Mucosa of gallbladder (tissue), 1 donor: Measurements from ENCODE around the gene HHIPL1. TPM values are rescaled to one million over a fixed set of nuclear protein-coding genes. Genes with fewer than 3 reads are reported as not detected.

ENCODE experiments used
- DNase-seq: peaks from one replicate; pipeline ENCODE4 v3.0.0-alpha.2; 2020; ENCODE audit warnings: low spot score
- total RNA-seq: library from RNA; stranded (reverse); gene quantifications from one replicate; pipeline ENCODE4 v1.2.1, GENCODE V29; 2021
- donor health status: DM: no; HTN: no; CAD: no.

HHIPL1 gene
- 5.3 TPM for total RNA-seq

GRCh38 chr14:99644723-99645544, at the start of gene HHIPL1:
HHIPL1 (plus strand) TSS chr14:99645129; CDS start chr14:99645208, 79 bp downstream.
- DNase-seq = no peak

DNA sequence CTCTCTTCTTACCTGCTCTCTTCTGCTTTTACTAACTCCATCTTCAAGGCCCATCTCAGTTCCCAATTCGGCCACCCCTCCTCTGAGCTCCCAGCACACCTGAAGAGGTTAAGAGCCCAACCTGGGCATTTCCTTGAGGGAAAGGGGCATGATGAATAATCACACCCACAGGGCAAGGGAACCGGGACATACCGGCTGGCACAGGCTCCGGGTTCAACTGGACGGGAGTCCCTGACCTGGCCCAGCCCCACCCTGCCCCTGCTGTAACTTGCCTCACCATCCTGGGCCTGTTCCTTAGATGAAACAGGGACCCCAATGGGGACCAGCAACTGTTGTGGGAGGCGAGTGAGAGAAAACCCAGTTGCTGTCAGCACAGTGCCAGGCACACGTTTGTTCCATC, 49.4 kb upstream of the HHIPL1 start:
- DNase-seq = no peak

- DNase-seq = peak; percentile 17
Observed at GRCh38 chr14:99596071-99596627, 48.8 kb upstream of the HHIPL1 start.

GRCh38 chr14:99596772-99597171, 48.2 kb upstream of the HHIPL1 start:
- DNase-seq = no peak

DNA sequence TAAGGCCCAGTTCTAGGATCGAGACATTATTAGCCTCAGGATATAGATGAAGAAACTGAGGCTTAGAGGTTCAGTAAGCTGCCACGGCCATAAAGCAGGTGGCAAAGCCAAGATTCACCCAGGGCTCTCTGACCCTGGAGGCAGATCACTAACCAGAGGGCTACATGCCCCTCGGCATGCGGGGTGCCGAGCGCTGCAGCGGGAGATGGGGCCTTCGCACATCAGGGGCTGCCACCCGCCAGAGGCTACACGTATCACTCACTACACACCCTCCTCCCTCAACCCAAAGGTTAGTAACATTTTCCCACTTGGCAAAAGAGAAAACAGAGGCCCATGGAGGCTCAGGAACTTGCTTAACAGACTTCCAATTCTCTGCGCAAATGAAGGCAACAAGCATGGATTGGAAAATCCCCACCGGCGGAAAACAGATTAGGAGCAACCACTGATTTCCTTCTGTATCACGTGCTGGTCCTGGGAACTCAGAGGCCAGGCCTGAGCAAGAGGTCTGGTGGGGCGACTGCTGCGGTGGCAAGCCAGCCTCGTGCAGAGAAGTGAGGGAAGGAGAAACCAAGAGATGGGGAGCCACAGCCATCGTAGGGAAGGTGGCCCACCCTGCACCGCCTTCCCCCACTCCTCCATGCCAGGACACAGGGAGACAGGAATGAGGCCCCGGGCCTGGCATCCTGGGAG, 46.9 kb upstream of the HHIPL1 start:
- no peak for DNase-seq

DNA sequence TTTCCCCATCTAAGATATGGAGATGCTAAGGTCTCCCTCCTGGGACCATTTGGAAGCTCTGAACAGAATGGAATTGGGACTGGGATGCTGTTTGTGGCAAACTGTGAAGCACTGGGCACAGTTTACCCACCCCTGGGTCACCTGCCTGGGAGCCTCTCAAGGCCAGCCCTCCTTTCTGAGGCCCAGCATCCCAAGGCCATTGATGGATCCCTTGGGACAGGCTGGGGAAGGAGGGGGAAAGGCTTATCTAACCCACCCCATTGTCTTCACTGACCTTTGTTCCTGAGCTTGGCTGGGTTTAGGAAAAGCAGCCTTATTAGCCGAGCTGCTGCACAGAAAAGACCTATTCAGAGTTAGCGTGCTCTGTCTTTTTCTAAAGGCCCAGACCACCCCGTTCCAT, 46.2 kb upstream of the HHIPL1 start:
- DNase-seq = peak; percentile 16

GRCh38 chr14:99599393-99599792, 45.5 kb upstream of the HHIPL1 start:
- DNase-seq = no peak

GRCh38 chr14:99600232-99600888, 44.6 kb upstream of the HHIPL1 start:
- no peak for DNase-seq

GRCh38 chr14:99601361-99601831, 43.5 kb upstream of the HHIPL1 start:
- peak; percentile 59 for DNase-seq

- DNase-seq = peak; percentile 31
Observed at GRCh38 chr14:99602054-99602787, 42.7 kb upstream of the HHIPL1 start.

- DNase-seq = no peak
Observed at GRCh38 chr14:99602788-99603415, 42.0 kb upstream of the HHIPL1 start.

DNA sequence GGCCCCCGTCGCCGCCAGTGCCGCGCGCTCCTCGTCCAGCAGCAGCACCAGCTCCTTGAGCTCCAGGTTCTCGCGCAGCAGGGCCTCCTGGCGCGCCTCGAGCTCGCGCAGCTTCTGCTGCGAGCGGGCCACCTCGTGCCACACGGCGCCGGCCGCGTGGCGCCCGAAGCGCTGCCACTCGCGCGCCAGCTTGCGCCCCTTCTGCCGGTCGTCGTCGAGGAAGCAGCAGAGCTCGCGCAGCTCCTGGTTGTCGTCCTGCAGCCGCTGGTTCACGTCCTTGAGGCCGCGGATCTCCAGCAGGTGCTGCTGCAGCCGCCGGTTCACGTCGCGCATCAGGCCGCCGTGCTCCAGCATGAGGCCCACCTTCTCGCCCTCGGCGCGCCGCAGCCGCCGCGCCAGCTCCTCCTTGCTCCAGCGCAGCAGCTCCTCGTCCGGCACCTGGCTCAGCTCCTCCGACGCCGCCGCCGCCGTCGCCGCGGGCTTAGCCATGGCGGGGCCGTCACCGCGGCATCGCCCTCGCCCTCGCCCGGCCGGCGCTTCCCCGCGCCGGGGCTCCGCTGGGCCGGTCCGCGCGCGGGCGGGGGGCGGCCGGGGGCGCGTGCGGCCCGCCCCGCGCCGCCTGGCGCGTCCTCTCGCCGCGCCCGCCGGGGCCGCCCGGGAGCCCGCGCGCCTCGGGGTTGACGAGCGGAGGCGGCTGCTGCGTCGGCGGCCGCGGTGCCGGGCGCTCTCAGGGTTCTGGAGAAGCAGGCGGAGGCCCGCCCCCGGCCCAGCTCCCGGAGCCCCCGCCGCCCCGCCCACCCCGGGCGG, 41.3 kb upstream of the HHIPL1 start, which contains the start of gene CCDC85C:
Gene CCDC85C (minus strand): TSS at position 737 of the 807 bp plus-strand sequence. CDS start 248 bp downstream, at position 489.
- DNase-seq = peak; percentile 24

GRCh38 chr14:99604278-99604765, 40.6 kb upstream of the HHIPL1 start:
- peak; percentile 95 for DNase-seq

DNA sequence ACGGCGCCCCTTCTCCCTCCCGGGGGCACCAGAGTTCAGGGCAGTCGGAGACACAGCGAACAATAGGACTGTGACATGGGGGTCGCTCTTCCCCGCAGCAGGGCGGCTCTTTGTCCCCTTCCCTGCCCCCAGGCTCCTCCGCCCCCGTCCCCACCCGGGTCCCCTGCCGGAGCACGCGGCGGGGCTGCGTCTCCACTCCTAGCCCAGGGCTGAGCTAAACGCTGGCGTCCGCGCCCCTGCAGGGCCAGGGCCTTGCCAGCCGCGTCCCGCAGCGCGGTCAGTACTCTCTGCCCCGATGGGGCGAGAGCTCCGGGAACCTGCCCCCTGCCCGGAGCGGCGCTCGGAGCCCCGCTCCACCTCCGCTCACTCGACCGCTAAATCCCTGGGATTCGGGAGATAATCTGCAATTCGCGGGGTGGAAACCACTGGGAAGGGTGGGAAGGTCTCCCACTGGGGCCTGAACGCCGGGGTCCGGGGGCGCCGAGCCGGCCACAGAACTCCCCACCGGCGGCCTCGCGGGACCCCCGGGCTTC, 40.1 kb upstream of the HHIPL1 start:
- no peak for DNase-seq

GRCh38 chr14:99605299-99605961, 39.5 kb upstream of the HHIPL1 start:
- DNase-seq = peak; percentile 63

- DNase-seq = no peak
Observed at GRCh38 chr14:99606359-99606758, 38.6 kb upstream of the HHIPL1 start.

- DNase-seq = no peak
Observed at GRCh38 chr14:99608591-99608990, 36.3 kb upstream of the HHIPL1 start.

DNA sequence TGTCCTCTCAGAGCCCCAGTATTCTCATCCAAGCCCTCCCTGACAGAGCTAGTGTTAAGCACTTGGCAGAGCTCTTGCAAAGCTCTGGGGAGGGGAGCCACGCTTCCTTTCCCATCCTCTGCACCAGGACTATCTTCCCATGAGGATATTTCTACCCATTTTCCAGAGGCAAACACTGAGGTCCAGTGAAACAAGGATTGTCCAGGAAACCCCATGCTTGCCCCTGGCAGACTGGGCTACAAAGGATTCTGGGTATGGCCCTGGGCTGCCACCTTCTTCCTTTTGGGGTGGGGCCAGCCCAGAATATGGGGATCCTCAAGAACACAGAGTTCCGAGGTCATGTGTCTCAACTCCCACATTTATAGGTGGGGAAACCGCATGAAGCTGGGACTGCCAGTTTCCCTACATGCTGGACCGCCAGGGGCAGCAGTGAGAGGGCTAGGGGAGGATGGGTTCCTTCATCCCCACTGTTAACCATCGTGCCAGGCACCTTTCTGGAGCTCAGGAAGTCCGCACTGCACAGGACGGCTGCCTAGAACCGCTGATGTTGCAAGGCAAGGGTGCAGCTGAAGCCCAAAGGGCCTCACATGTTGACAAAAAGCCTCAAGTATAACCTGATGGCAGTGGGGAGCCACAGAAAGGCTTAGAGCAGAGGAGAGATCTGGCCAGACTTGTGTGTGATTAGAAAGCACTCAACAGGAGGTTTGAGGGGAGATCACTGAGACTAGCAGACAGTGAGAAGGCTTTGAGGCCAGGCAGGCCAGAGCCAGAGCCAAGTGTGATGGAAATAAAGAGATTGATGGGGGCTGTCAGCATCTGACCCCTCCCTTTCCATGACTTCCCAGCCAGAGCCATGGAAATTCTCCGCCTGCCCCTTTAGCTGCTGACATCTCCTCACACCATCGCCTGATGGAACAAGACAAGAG, 35.4 kb upstream of the HHIPL1 start:
- DNase-seq = no peak
